Ishikawa (cell line): Measurements from ENCODE around the gene C14orf93.

ENCODE experiments used
- CEBPB ChIP-seq: IDR thresholded peaks from 2 replicates; pipeline ENCODE4 v1.6.1; 2012
- CREB1 ChIP-seq: IDR thresholded peaks from 2 replicates; pipeline ENCODE4 v1.6.1; 2012; ENCODE audit warnings: low read depth
- EGR1 ChIP-seq: IDR thresholded peaks from 2 replicates; pipeline ENCODE4 v1.6.1; 2012
- EP300 ChIP-seq: IDR thresholded peaks from 2 replicates; pipeline ENCODE4 v1.6.1; 2012; ENCODE audit warnings: borderline replicate concordance
- FOXM1 ChIP-seq: IDR thresholded peaks from 2 replicates; pipeline ENCODE4 v1.6.1; 2012; ENCODE audit warnings: low read depth, borderline replicate concordance
- NFIC ChIP-seq: IDR thresholded peaks from 2 replicates; pipeline ENCODE4 v1.6.1; 2012
- RAD21 ChIP-seq: IDR thresholded peaks from 2 replicates; pipeline ENCODE4 v1.6.1; 2012; ENCODE audit warnings: low read depth
- TAF1 ChIP-seq: IDR thresholded peaks from 2 replicates; pipeline ENCODE4 v1.6.1; 2012; ENCODE audit warnings: low read depth, mild to moderate bottlenecking
- TCF12 ChIP-seq: IDR thresholded peaks from 2 replicates; pipeline ENCODE4 v1.6.1; 2012; ENCODE audit warnings: low read depth
- TEAD4 ChIP-seq: IDR thresholded peaks from 2 replicates; pipeline ENCODE4 v1.6.1; 2012
- YY1 ChIP-seq: IDR thresholded peaks from 2 replicates; pipeline ENCODE4 v1.6.1; 2012; ENCODE audit warnings: low read depth
- ZBTB7A ChIP-seq: IDR thresholded peaks from 2 replicates; pipeline ENCODE4 v1.6.1; 2012; ENCODE audit warnings: low read depth
- TF ChIP-seq, protein P1 (sequence below): IDR thresholded peaks from 2 replicates; pipeline ENCODE4 v1.6.1; 2012; ENCODE audit warnings: low read depth, mild to moderate bottlenecking
- TF ChIP-seq, protein P2 (sequence below): IDR thresholded peaks from 2 replicates; pipeline ENCODE4 v1.6.1; 2012
- TF ChIP-seq, protein P3 (sequence below): IDR thresholded peaks from 2 replicates; pipeline ENCODE4 v1.6.1; 2012

The C14orf93 gene

DNA sequence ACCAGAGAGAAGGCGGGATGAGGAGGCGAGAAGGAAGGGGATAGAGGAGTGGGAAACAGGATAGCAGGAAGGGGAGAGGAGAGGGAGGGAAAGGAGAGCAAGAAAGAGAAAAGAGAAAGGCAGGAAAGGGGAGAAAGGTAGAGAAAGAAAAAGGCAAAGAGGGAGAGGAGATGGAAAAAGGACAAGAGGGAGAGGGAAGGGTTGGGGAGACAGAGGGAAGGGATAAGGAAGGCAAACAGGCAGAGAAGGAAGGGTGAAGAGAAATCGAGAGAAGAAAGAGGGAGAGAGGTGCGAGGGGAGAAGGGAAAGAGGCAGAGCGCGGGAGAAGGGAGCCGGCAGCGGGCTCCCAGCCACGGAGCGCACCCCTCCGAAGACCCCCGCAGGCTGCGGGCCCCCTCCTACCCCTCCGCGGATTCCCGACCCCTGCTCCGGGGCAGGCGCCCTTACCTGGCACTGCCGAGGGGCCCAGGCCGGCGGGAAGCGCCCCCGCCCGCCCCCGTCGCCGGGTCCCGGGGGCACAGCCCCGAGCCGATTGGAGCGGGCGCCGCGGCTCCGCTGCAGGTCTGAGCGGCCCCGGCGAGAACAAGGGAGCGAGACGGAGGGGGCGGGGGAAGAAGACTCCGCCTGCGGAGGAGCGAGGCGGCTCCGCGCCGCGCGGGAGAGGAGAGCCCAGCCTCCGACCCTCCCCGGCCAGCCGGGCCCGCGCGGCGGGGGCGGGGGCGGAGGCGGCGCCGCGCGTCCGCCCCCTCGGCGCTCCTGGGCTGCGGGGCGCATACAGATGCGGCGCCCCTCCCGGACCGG, 47.2 kb upstream of the C14orf93 start, which contains the start of gene CDH24:
Gene CDH24, minus strand, starts transcription at position 565 of the 801 bp plus-strand sequence. CDS start 1,787 bp downstream, outside the sequence.
- TF ChIP-seq ZBTB7A (no peak), YY1 (no peak), CEBPB (no peak), EGR1 (peak; percentile 27; the same call in 1 of the 2 replicates)
- TF ChIP-seq, protein P1, sequence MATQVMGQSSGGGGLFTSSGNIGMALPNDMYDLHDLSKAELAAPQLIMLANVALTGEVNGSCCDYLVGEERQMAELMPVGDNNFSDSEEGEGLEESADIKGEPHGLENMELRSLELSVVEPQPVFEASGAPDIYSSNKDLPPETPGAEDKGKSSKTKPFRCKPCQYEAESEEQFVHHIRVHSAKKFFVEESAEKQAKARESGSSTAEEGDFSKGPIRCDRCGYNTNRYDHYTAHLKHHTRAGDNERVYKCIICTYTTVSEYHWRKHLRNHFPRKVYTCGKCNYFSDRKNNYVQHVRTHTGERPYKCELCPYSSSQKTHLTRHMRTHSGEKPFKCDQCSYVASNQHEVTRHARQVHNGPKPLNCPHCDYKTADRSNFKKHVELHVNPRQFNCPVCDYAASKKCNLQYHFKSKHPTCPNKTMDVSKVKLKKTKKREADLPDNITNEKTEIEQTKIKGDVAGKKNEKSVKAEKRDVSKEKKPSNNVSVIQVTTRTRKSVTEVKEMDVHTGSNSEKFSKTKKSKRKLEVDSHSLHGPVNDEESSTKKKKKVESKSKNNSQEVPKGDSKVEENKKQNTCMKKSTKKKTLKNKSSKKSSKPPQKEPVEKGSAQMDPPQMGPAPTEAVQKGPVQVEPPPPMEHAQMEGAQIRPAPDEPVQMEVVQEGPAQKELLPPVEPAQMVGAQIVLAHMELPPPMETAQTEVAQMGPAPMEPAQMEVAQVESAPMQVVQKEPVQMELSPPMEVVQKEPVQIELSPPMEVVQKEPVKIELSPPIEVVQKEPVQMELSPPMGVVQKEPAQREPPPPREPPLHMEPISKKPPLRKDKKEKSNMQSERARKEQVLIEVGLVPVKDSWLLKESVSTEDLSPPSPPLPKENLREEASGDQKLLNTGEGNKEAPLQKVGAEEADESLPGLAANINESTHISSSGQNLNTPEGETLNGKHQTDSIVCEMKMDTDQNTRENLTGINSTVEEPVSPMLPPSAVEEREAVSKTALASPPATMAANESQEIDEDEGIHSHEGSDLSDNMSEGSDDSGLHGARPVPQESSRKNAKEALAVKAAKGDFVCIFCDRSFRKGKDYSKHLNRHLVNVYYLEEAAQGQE: no peak

DNA sequence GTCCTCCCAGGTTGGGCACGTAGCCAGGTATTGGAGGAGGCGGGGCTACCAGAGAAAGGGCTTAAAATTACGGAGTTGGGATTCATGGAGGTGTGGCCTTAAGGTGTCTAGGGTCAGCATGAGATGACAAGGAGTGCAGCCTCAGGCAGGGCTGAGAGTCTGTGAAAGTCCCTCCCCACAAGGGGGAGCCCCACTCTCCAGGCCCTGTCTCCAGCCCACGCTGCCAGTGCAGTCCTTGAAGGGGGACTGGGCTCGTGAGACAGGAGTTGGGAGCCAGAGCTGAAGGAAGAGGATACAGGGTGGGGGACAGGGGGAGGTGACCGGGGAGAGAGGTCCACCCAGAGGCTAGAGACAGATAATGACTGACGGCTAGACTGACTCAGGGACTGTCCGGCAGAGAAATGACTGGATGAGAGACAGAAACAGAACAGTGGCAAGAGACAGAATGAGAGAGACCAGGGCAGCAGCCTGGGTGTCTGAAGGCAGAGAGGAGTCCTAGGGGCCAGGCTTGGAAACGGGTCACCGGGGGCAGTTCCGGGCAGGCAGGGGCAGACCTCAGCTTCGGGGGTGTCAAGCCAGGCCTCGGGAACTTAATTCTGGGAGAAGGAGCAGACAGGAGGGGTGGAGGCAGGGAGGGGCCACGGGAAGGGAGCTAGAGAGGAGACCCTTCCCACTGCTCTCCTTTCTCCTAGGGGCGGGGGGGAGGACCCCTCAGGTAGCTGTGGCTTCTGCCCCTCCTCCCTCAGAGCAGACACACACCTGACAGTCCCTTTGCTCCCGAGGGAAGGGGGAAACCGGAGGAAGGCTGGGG, 46.4 kb upstream of the C14orf93 start:
- TF ChIP-seq CREB1: no peak
- no peak for TF ChIP-seq TEAD4
- TF ChIP-seq, protein P1: no peak
- TF ChIP-seq YY1: no peak
- no peak for TF ChIP-seq NFIC
- TF ChIP-seq RAD21: peak; percentile 37

DNA sequence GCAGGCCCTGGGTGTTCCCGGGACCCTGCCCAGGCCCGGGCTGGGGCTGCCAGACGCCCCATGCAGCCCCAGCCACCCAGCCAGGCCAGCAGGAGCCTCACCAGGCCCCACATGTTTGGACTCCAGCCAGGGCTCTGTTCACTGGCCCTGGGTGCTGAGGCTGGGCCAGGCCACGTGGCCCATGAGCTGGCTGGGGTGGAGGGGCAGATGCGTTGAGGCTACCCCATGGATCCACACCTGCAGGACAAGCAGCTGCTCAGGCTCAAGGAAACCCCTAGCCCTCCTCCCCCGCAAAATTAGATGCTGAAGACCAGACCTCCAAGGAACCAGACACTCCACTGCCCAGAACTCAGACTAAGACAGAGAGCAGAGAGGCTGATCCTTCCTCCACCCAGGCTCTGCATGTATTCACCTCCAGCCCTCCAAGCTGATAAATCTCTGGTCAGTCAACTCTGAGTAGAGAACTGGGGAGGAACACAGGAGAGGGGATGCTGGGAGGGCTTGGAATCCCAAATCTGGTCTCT, 45.7 kb upstream of the C14orf93 start:
- TF ChIP-seq, protein P2, sequence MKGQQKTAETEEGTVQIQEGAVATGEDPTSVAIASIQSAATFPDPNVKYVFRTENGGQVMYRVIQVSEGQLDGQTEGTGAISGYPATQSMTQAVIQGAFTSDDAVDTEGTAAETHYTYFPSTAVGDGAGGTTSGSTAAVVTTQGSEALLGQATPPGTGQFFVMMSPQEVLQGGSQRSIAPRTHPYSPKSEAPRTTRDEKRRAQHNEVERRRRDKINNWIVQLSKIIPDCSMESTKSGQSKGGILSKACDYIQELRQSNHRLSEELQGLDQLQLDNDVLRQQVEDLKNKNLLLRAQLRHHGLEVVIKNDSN: peak; percentile 80
- TF ChIP-seq NFIC (peak; percentile 50), CREB1 (no peak), YY1 (no peak), RAD21 (no peak), ZBTB7A (0 out of 2 replicates have a peak, but pooled peaks have one; percentile 14), CEBPB (no peak)
- TF ChIP-seq, protein P3, sequence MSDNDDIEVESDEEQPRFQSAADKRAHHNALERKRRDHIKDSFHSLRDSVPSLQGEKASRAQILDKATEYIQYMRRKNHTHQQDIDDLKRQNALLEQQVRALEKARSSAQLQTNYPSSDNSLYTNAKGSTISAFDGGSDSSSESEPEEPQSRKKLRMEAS: peak; percentile 79
- TF ChIP-seq, protein P1: peak; percentile 48; the same call in 1 of the 2 replicates

DNA sequence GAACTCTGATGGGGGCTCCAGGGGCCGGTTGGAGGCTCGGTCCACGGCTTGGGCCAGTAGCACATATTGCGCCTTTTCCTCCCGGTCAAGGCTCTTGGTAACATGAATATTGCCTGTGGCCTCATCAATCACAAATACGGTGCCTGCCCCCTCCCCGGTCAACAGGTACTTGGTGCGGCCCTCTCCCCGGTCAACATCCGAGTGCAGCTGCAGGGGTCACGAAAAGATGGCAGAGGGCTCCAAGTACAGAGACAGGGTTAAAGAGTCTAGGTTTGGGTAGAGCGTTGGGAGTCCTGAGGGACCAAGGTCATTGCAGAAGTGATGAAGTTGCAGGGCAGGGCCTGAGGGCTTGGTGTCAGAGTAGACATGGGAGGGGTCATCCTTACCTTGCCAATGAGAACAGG, 45.2 kb upstream of the C14orf93 start:
- TF ChIP-seq TCF12 (no peak), EP300 (no peak), FOXM1 (no peak), YY1 (no peak), TAF1 (no peak), TEAD4 (no peak), CEBPB (no peak), ZBTB7A (no peak), CREB1 (no peak), NFIC (no peak), EGR1 (no peak), RAD21 (no peak)
- TF ChIP-seq, protein P1: no peak
